ENCODE measurements around the gene VIP.
"Not testable (repeated sequence)": the region's sequence is repeated elsewhere in the genome, so short reads cannot be mapped to it uniquely, and the experiment has no call there.

VIP gene

DNA sequence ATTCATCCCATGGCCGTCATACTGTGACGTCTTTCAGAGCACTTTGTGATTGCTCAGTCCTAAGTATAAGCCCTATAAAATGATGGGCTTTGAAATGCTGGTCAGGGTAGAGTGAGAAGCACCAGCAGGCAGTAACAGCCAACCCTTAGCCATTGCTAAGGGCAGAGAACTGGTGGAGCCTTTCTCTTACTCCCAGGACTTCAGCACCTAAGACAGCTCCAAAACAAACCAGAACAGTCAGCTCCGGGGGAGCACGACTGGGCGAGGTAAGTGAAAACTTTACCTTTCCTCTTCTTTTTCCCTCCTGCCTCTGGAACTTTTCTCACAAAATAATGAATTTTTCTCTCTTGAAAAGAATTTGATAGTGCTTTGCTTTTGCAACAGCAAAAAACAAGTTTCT, at the start of gene VIP:
TSS of gene VIP (plus strand) at position 104 of the 400 bp plus-strand sequence. CDS start 1,381 bp downstream, outside the sequence.
- DNase-seq (ENCODE audit: low read depth): peak; percentile 13

DNA sequence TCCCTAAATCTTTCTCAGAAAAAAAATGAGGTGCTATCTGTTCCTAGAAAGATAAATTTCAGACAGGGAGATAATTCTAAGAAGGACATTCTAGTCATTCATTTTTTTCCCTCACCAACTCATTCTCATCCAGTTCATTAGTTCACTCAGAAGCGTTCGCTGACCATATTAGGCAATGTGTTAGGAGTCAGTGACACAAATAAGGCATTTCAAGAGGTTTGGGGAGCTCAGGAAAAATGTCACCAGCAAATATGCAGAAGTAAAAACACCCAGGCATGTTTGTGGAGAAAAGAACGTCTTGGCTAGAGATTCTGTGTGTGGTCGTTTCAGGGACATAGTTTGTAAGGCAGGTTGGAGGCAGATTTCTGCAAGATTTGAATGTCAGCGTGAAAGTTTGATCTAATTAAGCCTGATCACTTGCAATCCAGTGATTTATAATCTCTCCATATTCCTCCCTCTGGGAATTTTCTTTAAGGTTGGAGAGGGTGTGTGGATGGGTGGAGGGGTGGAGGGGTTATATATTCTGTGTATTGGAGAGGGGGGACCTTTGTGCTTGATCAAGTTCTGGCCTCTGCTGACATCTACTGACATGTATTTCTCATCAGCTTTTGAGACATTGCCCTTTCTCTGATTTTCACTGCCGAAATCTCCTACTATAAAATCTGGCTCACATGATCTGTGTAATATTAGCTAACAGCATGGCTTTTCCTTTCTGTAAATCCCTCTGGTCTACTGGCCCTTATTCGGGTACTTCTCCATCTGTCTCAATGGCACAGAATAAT, 49.3 kb upstream of the VIP start:
- DNase-seq (ENCODE audit: low read depth): peak; percentile 1

DNA sequence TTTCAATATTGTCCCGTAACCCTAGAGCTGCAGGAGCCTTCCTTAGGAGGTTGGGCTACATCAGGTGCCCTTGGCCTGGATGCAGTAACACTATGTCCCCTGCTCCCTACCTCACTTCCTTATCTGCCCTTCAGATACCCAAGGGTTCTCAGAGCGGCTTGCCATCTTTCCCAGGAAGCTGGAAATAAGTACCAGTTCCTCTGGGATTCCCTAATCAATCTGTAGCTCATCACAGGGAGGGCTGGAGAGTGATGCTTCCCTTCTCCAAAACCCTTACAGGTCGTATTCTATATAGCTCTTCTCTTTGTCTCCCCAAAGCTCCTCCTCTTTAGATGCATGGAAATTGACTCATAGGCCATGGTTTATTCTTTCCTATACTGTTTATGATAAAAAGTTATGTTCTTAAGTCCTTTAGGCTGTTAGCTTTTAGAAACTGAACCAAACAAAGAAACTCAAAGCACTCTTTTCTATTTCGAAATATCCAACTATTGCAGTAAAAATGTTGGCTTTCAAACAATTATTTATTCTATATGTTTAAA, 48.7 kb upstream of the VIP start:
- no peak for DNase-seq (ENCODE audit: low read depth)

DNA sequence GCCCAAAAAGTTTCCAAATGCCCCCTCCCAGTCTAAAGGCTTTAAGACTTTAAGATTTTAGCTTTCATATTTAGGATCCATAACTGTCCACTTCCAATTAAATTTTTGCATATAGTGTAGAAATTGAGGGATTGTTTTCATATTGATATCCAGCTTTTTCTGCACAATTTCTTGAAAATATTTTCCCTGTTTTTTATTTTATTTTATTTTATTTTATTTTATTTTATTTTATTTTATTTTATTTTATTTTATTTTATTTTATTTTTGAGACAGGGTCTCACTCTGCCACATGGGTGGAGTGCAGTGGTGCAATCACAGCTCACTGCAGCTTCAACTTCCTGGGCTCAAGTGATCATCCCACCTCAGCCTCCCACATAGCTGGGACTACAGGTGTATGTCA, 46.8 kb upstream of the VIP start:
- DNase-seq (ENCODE audit: low read depth): not testable (repeated sequence)

DNA sequence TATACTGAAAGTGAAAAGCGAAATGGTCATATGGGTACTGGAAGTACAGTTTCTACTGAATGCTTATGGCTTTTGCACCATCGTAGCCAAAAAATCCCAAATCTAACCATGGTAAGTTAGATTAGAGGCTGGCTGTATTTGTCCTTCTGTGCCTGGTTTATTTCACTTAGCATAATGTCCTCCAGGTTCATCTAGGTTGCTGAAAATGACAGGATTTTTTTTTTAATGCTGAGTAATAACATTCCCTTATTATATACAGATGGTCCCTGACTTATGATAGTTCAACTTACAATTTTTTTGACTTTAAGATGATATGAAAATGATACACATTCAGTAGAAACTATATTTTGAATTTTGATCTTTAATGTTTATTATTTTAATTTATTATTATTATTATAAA, 45.3 kb upstream of the VIP start:
- DNase-seq (ENCODE audit: low read depth): no peak

DNA sequence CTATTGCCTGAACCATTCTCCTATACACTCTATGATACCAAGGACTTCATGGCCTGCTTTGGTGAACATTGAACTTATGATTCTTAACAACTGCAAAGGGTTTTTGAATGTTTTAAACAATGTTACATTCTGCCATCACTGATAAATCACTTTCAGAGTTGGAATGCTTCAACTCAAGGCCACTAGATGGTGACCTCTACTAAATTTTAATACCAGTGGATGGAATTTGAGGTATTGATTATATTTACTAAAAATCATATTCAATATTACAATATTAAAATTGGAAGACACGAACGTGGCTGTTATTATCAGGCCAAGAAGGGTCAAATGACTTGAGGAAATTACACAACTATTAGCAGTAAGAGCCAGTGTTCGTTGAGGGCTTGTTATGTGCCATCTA, 34.3 kb upstream of the VIP start:
- DNase-seq (ENCODE audit: low read depth): no peak

DNA sequence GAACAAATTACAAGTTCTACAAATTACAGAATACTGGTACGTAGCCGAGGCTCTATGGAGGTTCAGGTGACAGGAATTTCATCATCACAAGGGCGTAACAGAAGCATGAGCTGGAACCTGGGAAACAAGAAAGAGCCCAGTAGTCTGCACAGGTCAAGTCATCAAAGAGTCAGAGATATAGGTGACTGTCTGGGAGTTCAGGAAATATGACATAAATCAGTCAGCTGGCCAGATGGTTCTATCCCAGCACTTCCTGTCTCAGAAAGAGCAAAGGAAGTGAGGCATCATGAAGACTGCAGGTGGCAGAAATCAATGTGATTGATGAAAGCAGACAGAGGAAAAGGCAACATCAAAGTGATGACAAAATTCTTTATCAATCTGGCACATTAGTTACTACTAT, 29.6 kb upstream of the VIP start:
- DNase-seq (ENCODE audit: low read depth): no peak

DNA sequence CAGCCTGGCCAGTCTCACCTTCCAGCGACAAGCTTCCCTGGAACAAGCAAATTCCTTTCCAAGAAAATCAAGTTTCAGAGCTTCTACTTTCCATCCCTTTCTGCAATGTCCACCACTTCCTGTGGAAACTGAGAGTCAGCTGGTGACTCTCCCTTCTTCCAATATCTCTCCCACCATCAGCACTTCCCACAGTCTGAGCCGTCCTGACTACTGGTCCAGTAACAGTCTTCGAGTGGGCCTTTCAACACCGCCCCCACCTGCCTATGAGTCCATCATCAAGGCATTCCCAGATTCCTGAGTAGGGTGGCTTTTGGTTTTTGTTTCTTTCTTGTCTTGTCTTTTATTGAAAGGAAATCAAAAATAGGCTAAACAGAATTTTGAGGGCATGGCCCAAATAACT, 28.6 kb upstream of the VIP start:
- DNase-seq (ENCODE audit: low read depth): no peak

DNA sequence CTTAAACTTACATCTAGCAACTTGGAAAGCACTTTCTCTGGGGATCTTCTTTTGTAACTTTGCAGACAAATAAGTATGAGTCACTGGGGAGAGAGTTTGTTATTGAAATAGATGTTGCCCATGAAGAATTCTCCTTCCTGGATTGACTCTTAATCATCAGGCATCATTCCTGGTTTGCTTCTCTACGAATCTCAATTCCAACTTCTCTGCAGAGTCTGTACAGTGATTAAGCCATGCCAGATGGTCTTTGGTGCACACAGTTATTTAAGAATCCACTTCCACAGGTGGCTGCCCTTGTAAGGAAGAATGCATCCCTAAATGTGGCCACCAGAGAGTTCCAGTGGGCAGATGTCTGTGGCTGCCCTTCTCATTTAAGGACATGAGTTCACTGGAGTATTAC, 27.2 kb upstream of the VIP start:
- DNase-seq (ENCODE audit: low read depth): peak; percentile 1

DNA sequence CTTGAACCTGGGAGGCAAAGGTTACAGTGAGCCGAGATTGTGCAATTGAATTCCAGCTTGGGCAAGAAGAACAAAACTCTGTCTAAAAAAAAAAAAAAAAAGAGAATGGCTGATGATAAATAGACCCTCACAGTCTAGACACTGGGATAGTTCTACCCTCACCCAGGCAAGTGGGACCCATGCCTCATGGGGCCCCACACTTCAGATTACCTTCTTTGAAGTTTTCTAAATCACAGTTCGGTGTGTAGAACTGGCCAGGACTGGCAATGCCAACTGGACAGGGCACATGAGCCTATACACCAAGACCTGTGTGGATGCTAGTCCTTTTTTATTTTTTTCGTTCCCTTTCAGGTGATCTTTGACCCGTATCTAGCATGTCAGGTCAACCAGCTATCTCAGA, 24.3 kb upstream of the VIP start:
- DNase-seq (ENCODE audit: low read depth): no peak

DNA sequence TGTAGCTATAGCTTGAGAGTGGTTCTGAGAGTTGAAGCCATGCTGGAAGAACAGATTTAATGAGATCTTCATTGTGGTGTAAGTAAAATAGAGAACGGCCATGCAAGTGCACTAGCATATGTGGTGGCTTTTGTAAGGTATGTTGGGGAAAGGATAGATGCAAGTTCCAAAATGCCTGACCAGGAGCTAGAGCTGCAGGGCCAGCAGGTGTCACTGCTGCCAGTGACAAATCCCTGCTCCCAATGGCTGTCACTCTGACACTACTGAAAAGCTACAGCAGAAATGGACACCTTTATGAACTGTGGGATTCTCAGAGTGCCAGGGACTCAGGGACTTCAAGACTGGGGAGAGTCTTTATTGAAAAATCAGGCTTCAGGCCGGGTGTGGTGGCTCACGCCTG, 23.1 kb upstream of the VIP start:
- no peak for DNase-seq (ENCODE audit: low read depth)

DNA sequence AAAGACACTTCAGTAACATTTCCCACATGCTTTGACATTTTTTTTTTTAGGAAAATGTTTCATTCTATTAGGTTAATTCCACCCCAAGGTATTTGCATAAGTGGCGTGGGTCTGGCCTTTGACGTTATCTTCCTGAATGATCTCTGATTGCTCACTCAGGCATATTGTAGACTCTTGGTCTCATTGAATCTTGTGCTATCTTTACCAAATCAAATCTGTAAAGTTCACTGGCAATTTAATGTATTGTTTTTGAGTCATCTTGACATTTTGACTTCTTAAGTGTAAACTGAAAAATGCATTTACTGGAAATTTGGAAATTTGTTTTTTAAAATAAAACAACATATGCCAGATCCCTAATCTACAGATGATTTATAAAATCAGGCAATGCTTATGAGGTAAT, 16.0 kb upstream of the VIP start:
- DNase-seq (ENCODE audit: low read depth): no peak

DNA sequence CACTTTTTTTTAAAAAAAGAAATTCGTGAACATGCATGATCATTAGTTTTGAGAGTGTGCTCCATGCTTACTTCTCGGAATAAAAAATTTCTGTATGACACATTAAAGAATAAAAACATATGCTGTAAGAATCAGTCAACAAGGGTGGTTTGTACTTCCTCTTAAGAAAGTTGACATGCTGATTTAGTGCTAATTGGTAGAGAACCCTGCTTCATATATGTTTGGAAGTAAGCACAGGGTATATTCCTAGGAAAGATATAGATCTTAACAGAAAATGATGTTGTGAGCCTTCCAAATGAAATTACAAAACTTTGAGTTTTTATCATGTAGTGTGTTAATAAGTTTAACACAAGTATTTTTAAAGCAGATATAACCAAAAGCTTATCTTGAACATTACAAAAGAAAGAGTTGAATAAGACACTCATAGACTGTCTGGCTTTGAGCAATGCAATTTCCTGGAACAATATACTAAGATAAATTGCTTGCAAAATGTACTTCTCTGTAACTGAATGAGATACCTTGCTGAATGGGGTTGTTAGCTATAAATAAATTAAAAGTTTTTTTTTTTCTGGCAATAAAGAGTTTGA, 13.8 kb upstream of the VIP start:
- DNase-seq (ENCODE audit: low read depth): no peak

DNA sequence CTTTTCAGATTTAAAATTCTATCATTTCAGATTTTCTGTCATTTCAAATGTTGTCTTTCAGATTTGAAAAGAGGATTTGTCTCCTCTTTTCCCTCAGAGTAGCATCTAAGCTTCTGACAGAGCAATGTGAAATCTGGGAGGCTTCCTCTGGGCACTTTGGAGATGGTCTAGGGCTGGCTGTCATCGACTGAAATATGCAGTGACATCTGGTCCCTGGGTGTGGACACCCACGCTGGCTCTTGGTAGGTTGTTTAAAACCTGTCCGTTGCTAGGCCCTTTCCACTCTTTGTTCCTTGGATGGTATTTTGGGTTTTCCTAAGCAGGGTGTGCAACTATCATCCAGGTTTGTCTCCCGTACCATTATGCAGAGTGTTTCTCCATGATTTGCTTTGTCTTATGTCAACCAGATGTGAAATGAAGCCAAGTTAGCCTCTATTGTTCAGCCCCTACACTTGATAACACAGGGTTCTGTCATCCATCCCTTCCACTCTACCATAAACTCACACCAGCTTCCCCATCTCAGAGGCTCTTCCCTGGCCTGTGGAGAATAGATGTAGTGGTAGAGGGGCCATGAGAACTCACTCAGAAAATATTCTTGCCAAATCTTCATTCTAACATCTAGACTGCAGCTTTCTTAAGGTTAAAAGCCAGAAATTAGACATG, 5.0 kb upstream of the VIP start:
- DNase-seq (ENCODE audit: low read depth): no peak

DNA sequence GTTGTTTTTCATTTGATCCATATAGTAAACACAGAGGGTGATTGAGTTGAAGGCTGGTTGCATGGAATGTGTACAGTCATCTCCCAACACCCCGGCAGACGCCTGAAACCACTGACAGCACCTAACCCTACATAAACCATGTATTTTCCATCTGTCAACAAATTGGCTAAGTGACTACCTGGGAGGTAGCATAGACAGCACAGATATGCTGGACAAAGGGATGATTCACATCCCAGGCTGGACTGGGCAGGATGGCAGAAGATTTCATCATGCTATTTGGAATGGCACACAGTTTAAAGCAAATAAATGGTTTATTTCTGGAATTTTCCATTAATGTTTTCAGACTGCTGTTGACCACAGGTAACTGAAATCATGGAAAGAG, 4.4 kb upstream of the VIP start:
- DNase-seq (ENCODE audit: low read depth): peak; percentile 53

DNA sequence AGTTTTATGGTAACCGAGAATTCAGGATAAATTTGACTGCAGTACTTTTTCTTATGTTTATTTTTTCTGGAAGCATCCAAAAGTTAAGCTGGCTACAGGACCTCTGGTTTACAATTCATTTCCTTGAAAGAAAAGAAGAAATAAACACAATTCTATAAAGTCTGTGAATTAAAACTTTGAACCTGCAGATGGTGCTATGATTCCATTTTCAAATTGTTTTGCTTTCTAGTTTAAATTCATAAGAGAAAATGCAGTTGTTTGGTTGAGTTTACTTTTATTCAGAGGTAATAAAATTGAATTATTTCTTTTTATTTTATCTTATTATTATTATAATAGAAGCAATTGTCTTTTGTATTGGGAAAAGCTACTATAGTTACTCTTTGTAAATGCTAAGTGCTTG, 1.8 kb upstream of the VIP start:
- DNase-seq (ENCODE audit: low read depth): peak; percentile 3

DNA sequence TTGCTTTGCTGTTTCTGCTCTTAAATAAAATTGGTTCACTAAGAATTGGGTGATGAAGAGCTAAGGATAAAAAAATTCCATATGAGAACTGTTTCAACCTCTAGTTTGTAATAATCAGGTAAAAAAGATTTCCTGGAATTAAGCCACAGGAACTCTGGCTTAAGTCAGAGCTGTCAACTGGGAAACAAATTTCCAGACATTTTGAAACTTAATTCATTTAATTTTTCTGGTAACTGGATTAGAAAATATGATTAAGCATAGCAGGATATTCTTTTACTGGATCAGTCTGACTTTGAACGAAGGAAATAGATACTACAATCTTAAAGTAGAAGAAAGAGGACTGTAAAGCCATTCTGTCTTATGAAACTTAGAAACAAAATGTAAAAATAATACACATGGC, 1.3 kb upstream of the VIP start:
- no peak for DNase-seq (ENCODE audit: low read depth)

DNA sequence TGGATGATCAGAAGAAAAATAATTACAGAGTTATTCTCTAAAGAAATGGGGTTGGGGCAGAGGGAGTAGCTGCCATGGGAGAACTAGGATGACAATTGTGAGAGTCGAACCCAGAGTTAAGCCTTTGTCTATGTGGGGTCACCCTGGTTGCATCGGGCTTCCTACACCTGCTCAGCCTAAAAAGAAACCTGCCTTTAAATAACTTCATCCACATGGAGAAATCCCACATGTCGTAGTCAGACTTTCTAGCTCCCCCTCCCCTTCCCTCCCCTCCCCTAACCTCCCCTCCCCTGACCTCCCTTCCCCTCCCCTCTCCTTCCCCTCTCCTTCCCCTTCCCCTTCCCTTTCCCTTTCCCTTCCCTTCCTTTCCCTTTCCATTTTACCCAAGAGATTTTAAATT, 14.7 kb downstream of the VIP start:
- DNase-seq (ENCODE audit: low read depth): no peak

DNA sequence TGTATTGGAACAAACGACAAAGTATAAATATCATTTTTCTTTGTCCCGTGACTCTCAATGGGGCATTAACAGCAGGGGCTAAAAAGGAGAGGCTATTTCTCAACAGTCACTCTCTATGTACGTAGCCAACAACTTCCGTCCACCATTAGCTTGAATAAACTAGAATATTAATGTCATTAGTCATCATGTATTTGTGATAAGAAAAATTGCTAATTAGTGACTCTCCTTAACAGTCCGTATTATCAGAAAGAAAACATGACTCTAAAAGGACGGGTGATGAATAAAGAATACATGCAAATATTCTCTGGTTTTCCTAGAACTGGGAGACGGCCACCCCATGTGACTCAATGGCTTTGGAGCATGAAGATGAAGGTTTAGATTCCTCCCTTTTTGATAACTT, 18.6 kb downstream of the VIP start:
- no peak for DNase-seq (ENCODE audit: low read depth)

DNA sequence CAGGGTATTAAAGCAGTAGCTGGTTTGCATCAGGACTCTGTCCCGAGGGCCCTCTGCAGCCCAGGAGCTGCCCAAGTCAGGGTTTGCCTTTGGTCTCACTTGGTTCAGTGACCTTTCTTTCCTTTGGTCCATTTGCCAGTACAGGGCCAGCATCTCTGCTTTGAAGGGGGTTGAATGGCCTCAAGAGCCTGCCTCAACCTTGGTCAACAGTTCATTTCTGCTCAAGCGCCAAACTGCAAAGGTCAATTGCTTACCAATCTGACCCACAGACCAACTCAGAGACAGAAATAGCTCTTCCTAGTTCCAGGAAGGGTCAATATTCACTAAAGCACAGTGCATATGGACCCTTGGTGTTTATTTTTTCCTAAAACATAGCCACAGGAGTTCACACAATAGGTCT, 19.4 kb downstream of the VIP start:
- no peak for DNase-seq (ENCODE audit: low read depth)

DNA sequence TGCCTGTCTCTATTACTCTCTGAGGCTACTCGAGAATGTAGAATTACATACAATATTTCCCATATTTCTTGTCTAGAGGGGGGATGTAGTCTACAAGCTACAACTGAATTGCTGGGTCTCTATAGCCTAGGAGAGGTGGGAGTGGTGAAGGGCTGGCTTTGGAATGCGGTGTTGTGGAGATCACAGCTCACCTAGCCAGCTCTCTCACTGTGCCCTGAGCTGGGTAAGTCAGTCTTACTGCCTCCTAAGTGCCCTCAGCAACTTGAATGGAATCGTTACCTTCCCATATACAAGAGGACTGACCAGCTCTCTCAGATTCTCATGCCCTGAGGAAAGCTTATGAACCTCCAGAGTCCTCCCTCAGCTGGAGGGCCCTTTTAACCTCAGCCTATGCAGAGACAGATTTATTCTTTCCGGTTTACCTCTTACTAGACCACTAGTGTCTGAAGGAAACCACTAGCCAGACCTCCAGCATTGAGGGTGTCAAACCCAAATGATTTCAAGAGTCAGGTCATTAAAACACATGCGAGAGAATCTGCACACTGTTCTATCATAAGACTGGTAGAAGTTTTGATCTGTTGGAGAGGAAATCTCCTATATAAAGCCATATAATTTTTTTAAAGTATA, 20.6 kb downstream of the VIP start:
- no peak for DNase-seq (ENCODE audit: low read depth)

DNA sequence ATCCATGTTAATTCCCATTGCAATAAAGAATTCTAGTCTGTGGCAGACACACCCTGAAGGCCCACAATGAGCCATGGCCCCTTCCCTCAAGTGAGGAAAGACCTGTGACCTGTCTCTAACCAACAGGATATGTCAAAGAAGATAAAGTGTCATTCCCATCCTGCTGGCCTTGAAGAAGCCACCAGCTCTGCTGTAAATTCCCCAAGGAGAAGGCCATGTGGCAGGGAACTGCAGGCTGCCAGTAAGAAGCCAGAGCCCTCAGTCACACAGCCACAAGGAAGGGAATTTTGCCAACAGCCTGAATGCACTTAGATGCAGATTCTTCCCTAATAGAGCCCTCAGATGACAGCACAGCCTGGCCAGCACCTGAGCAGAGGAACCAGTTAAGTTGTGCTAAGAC, 24.8 kb downstream of the VIP start:
- DNase-seq (ENCODE audit: low read depth): no peak

DNA sequence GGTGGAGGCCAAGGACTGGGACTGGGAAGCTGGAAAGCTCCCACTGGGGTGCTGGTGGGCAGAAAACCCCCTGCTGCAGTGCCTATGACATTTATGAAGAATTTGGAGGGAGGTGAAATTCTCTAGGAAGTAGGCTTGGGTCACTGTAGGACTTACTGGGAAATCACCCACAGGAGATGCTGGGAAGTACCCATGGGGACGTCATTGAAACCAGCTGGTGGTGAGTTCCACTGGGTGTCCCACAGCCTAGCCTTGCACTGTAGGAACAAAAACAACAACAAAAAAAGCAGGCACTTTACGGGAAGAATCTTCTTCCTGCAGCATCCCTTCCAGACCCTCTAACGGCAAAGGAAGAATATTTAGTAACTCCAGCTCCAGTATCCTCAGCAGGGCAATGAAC, 26.2 kb downstream of the VIP start:
- no peak for DNase-seq (ENCODE audit: low read depth)

Data from amniotic epithelial cell (primary cell).